ENCODE data around the gene DCAF11. TPM values are rescaled to one million over a fixed set of nuclear protein-coding genes. Genes with fewer than 3 reads are reported as not detected.

Gene DCAF11
- total RNA-seq, 4 donors from 2014 or later = 42.9 to 87.4 (median 57.8) TPM

- intact Hi-C loops (cut with DNase I; ENCODE audit: low total_unique reads) = loop anchor here (5.0 kb wide), 1 partner anchor 36 kb away; no protein-coding TSS in a partner anchor
- DNase-seq = no peak
Measured at GRCh38 chr14:24093207-24093900, 21.2 kb upstream of the DCAF11 start.

GRCh38 chr14:24093901-24094840, 20.4 kb upstream of the DCAF11 start, which contains the start of gene PCK2:
Gene PCK2, plus strand, starts transcription at chr14:24094311. Its CDS starts 95 bp downstream, at chr14:24094406.
- intact Hi-C loops (cut with DNase I; ENCODE audit: low total_unique reads) = loop anchor here (5.0 kb wide), 1 partner anchor 37 kb away; no protein-coding TSS in a partner anchor
- Histone ChIP-seq H3K4me1 (peaks cover 0 to 8% of the 10 kb centered on the region in 2 donors), H3K36me3 (no peaks in the 10 kb centered on the region), H3K27ac (peak within 1 kb of the TSS; percentile 84 to 93), H3K4me3 (peak within 1 kb of the TSS; percentile 71 to 84), H3K27me3 (no peaks in the 10 kb centered on the region), H3K9me3 (no peaks in the 10 kb centered on the region)
- DNase-seq = peak; percentile 88 to 93
- TF ChIP-seq POLR2A (IDR thresholded peaks at IDR 0.05) (peak in 1 of 2 donors; percentile 61), CTCF (IDR thresholded peaks at IDR 0.05) (peak in 1 of 4 experiments; percentile 17)

More at GRCh38 chr14:24093207-24093900, 21.2 kb upstream of the DCAF11 start:
- TF ChIP-seq POLR2A (IDR thresholded peaks at IDR 0.05) (no peak), CTCF (IDR thresholded peaks at IDR 0.05) (no peak)
- no peaks in the 10 kb centered on the region for H3K36me3 ChIP-seq
- H3K4me1 ChIP-seq = peaks cover 0 to 8% of the 10 kb centered on the region in 2 donors
- peak overlapping the region; percentile 84 to 93 for H3K27ac ChIP-seq
- no peaks in the 10 kb centered on the region for H3K9me3 ChIP-seq
- peak overlapping the region; percentile 71 to 84 for H3K4me3 ChIP-seq
- H3K27me3 ChIP-seq = no peaks in the 10 kb centered on the region

GRCh38 chr14:24094841-24095270, 19.7 kb upstream of the DCAF11 start:
- intact Hi-C loops (cut with DNase I; ENCODE audit: low total_unique reads) = loop anchor here (5.0 kb wide), 1 partner anchor 38 kb away; no protein-coding TSS in a partner anchor

GRCh38 chr14:24095271-24096068, 19.1 kb upstream of the DCAF11 start:
- peak; percentile 32 to 43 for DNase-seq
- Histone ChIP-seq H3K4me1 (peaks cover 0 to 8% of the 10 kb centered on the region in 2 donors), H3K27ac (peak overlapping the region; percentile 84 to 93), H3K4me3 (peak overlapping the region; percentile 71 to 84), H3K36me3 (no peaks in the 10 kb centered on the region), H3K27me3 (no peaks in the 10 kb centered on the region), H3K9me3 (no peaks in the 10 kb centered on the region)
- TF ChIP-seq CTCF (IDR thresholded peaks at IDR 0.05) (no peak), POLR2A (IDR thresholded peaks at IDR 0.05) (no peak)
- intact Hi-C loops (cut with DNase I; ENCODE audit: low total_unique reads) = no loop called here

More at GRCh38 chr14:24094841-24095270, 19.7 kb upstream of the DCAF11 start:
- Histone ChIP-seq H3K27ac (peak overlapping the region; percentile 84 to 93), H3K27me3 (no peaks in the 10 kb centered on the region), H3K4me1 (peaks cover 0 to 8% of the 10 kb centered on the region in 2 donors), H3K36me3 (no peaks in the 10 kb centered on the region), H3K4me3 (peak overlapping the region; percentile 71 to 84), H3K9me3 (no peaks in the 10 kb centered on the region)
- no peak for TF ChIP-seq CTCF (IDR thresholded peaks at IDR 0.05)
- TF ChIP-seq POLR2A (IDR thresholded peaks at IDR 0.05) = no peak
- DNase-seq = no peak

All from uterus (tissue), 4 donors.